Astrocyte (in vitro differentiated cells and primary cell): ENCODE results near the gene USP31. TPM values are rescaled to one million over a fixed set of nuclear protein-coding genes. Genes with fewer than 3 reads are reported as not detected.

Experiments used
- DNase-seq: peaks from one replicate; pipeline ENCODE4 v3.0.0-alpha.2; 2010; ENCODE audit warnings: low read depth
- FAIRE-seq: peaks from 2 replicates; lab custom pipeline; 2011; peaks lifted over from hg19 to GRCh38; lab: Jason Lieb, UNC
- H2AFZ ChIP-seq: 2 replicates; pipeline ENCODE4 v1.6.0; 2012; ENCODE audit warnings: low read depth, low read length, inconsistent platforms
- H3K27ac ChIP-seq: 2 replicates; pipeline ENCODE4 v1.5.1; 2011; ENCODE audit warnings: low read depth, low read length, inconsistent platforms
- H3K27me3 ChIP-seq: 2 replicates; pipeline ENCODE4 v1.6.0; 2011; ENCODE audit warnings: low read length, inconsistent platforms; ENCODE audit not compliant: insufficient read depth
- H3K36me3 ChIP-seq: 2 replicates; pipeline ENCODE4 v1.5.1; 2011; ENCODE audit warnings: low read length, inconsistent platforms; ENCODE audit not compliant: insufficient read depth
- H3K4me1 ChIP-seq: 2 replicates; pipeline ENCODE4 v1.5.1; 2011; ENCODE audit warnings: low read length, inconsistent platforms; ENCODE audit not compliant: insufficient read depth
- H3K4me2 ChIP-seq: 2 replicates; pipeline ENCODE4 v1.6.0; 2012; ENCODE audit warnings: low read length, inconsistent platforms
- H3K4me3 ChIP-seq: 2 replicates; pipeline ENCODE4 v1.5.1; 2011; ENCODE audit warnings: low read depth, mild to moderate bottlenecking, low read length, inconsistent platforms; ENCODE audit not compliant: insufficient read depth
- H3K79me2 ChIP-seq: 2 replicates; pipeline ENCODE4 v1.6.0; 2012; ENCODE audit warnings: mild to moderate bottlenecking, low read length, inconsistent platforms; ENCODE audit not compliant: insufficient read depth
- H3K9ac ChIP-seq: 2 replicates; pipeline ENCODE4 v1.6.0; 2012; ENCODE audit warnings: mild to moderate bottlenecking, low read length, inconsistent platforms
- H3K9me3 ChIP-seq: 2 replicates; pipeline ENCODE4 v1.5.1; 2012; ENCODE audit warnings: low read depth, mild to moderate bottlenecking, low read length, inconsistent platforms; ENCODE audit not compliant: insufficient read depth
- H4K20me1 ChIP-seq: 2 replicates; pipeline ENCODE4 v1.6.0; 2012; ENCODE audit warnings: low read length, inconsistent platforms; ENCODE audit not compliant: insufficient read depth
- H3K27ac Mint-ChIP-seq: one replicate; pipeline ENCODE4 v1.8.0; 2021; ENCODE audit warnings: mild to moderate bottlenecking, mixed read lengths; ENCODE audit not compliant: unreplicated experiment
- H3K27me3 Mint-ChIP-seq: one replicate; pipeline ENCODE4 v1.8.0; 2021; ENCODE audit warnings: low read depth, mixed read lengths; ENCODE audit not compliant: unreplicated experiment
- H3K36me3 Mint-ChIP-seq: one replicate; pipeline ENCODE4 v1.8.0; 2021; ENCODE audit warnings: low read depth, mixed read lengths; ENCODE audit not compliant: unreplicated experiment
- H3K4me1 Mint-ChIP-seq: one replicate; pipeline ENCODE4 v1.8.0; 2021; ENCODE audit warnings: low read depth, mixed read lengths; ENCODE audit not compliant: unreplicated experiment
- H3K4me3 Mint-ChIP-seq: one replicate; pipeline ENCODE4 v1.8.0; 2021; ENCODE audit warnings: mild to moderate bottlenecking, moderate library complexity, mixed read lengths; ENCODE audit not compliant: unreplicated experiment
- H3K9me3 Mint-ChIP-seq: one replicate; pipeline ENCODE4 v1.8.0; 2021; ENCODE audit warnings: mild to moderate bottlenecking, mixed read lengths; ENCODE audit not compliant: unreplicated experiment
- EZH2 ChIP-seq: IDR thresholded peaks from 2 replicates; pipeline ENCODE4 v1.6.1; 2012; ENCODE audit warnings: mild to moderate bottlenecking, low read length, inconsistent platforms; ENCODE audit not compliant: insufficient read depth
- total RNA-seq: library from RNA; stranded (reverse); gene quantifications from 2 replicates; pipeline ENCODE4 v1.2.1, GENCODE V29; 2021
- TF ChIP-seq, protein P1 (sequence below): IDR thresholded peaks from 2 replicates; pipeline ENCODE4 v1.5.1; 2011; ENCODE audit warnings: low read depth, mild to moderate bottlenecking, inconsistent platforms, low read length, moderate library complexity; ENCODE audit not compliant: insufficient read depth

The USP31 gene
- total RNA-seq, 1 donor from 2014 or later, result 9.4 TPM

DNA sequence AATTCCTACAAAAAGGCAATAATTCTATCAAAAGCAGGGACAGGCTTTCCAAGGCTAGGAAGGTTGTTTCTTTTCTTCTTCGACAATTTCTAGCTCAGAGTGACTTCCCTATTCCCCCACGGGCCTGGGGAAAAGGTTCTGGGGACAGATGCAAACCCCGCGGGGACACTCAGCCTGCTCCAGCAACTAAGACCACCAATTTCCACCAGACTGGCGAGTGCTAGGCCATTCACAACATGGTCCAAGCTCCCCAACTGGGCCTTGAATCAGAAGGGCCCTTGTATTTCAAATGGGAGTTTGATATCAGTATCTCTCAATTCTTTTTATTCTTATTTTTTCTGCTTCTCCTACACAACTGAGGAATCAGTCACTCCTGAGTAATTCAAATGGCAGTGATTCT is 86.7 kb downstream of the USP31 start:
- Histone ChIP-seq H3K27me3 (no peaks in the 10 kb centered on the region), H4K20me1 (peaks cover 8% of the 10 kb centered on the region), H3K4me1 (peaks cover 6% of the 10 kb centered on the region), H3K9me3 (no peaks in the 10 kb centered on the region), H3K79me2 (no peaks in the 10 kb centered on the region), H2AFZ (no peak overlapping the region), H3K27ac (no peak overlapping the region), H3K36me3 (peaks cover 2% of the 10 kb centered on the region), H3K4me3 (no peak overlapping the region), H3K9ac (no peak overlapping the region), H3K4me2 (no peak overlapping the region)
- peaks cover 4% of the 10 kb centered on the region for H3K36me3 Mint-ChIP-seq
- no peak overlapping the region for H3K27ac Mint-ChIP-seq
- DNase-seq (no peak), FAIRE-seq (no peak)
- peaks cover 13% of the 10 kb centered on the region for H3K4me1 Mint-ChIP-seq
- H3K27me3 Mint-ChIP-seq, result peaks cover 3% of the 10 kb centered on the region
- TF ChIP-seq EZH2, result no peak
- TF ChIP-seq, protein P1, sequence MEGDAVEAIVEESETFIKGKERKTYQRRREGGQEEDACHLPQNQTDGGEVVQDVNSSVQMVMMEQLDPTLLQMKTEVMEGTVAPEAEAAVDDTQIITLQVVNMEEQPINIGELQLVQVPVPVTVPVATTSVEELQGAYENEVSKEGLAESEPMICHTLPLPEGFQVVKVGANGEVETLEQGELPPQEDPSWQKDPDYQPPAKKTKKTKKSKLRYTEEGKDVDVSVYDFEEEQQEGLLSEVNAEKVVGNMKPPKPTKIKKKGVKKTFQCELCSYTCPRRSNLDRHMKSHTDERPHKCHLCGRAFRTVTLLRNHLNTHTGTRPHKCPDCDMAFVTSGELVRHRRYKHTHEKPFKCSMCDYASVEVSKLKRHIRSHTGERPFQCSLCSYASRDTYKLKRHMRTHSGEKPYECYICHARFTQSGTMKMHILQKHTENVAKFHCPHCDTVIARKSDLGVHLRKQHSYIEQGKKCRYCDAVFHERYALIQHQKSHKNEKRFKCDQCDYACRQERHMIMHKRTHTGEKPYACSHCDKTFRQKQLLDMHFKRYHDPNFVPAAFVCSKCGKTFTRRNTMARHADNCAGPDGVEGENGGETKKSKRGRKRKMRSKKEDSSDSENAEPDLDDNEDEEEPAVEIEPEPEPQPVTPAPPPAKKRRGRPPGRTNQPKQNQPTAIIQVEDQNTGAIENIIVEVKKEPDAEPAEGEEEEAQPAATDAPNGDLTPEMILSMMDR, result no peak
- no peak overlapping the region for H3K4me3 Mint-ChIP-seq
- no peaks in the 10 kb centered on the region for H3K9me3 Mint-ChIP-seq

DNA sequence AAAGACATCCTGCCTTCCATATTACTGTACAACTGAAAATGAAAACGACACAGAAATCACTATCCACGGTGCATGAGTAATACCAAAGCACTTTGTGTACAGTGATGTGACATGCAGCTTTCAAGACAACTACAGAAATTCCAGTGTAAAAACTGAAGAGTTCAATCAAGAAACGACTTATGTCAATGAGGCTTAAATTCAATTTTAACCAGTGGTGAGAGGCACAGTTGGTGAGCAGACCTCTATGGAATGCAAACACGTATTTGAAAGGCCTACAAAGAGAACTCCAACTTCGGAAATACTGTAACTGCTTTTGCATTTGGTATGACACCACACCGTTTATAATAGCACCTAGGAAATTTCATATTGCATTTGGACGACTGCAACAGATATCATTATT is 87.6 kb downstream of the USP31 start:
- Mint-ChIP-seq H3K27me3 (peaks cover 3% of the 10 kb centered on the region), H3K4me3 (no peak overlapping the region), H3K4me1 (peaks cover 13% of the 10 kb centered on the region), H3K27ac (no peak overlapping the region), H3K9me3 (no peaks in the 10 kb centered on the region), H3K36me3 (no peaks in the 10 kb centered on the region)
- no peaks in the 10 kb centered on the region for H3K36me3 ChIP-seq
- no peaks in the 10 kb centered on the region for H3K27me3 ChIP-seq
- H3K27ac ChIP-seq, result no peak overlapping the region
- FAIRE-seq (no peak), DNase-seq (peak; percentile 39)
- H3K79me2 ChIP-seq, result no peaks in the 10 kb centered on the region
- peaks cover 6% of the 10 kb centered on the region for H3K4me1 ChIP-seq
- no peaks in the 10 kb centered on the region for H3K9me3 ChIP-seq
- peak overlapping the region; percentile 35 for H3K4me2 ChIP-seq
- no peak overlapping the region for H3K9ac ChIP-seq
- TF ChIP-seq, protein P1, result no peak
- TF ChIP-seq EZH2, result no peak
- no peak overlapping the region for H3K4me3 ChIP-seq
- H2AFZ ChIP-seq, result no peak overlapping the region
- H4K20me1 ChIP-seq, result peaks cover 8% of the 10 kb centered on the region

DNA sequence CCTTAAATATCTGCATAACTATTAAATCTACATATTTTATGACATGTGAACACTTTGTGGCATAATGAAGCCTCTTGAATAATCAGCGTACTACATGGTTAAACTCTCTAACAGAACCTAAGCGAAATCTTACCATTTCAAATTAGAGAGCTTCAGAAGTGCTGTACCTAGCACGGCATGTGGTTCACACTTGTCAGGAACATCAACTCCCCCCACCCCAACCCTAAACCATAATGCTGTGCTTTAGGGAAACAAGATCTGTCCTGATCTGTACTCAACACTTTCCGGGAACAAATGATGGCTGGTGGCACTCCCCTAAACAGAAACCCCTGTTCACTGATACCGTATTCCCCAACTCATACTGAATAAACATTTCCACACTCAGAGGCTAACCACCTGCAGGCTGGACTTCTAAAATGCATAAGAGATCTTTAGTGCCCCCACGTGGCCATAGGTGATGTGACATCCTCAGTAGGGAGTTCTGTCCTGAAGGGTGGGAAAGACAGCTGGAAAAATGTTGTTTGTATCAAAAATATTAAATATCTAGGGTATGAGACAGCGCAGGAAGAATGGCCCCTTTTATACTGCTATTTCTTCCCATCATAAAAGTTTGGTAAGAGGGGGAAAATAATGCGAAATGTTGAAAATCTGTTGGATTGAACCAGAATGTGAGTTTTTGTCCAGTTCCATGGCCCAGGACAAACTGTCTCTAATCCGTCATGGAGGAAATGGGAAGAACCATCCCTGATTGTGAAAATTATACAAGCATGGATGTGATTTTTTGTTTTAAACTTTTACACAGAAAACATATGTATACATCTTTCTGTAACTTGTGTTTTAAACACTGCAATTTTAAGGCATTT is 88.6 kb downstream of the USP31 start:
- FAIRE-seq (no peak), DNase-seq (peak; percentile 40)
- H3K79me2 ChIP-seq, result no peaks in the 10 kb centered on the region
- no peaks in the 10 kb centered on the region for H3K36me3 ChIP-seq
- H3K27ac Mint-ChIP-seq, result peak overlapping the region; percentile 50
- no peak overlapping the region for H3K4me2 ChIP-seq
- H3K27ac ChIP-seq, result no peak overlapping the region
- H3K9ac ChIP-seq, result no peak overlapping the region
- no peak overlapping the region for H3K4me3 ChIP-seq
- no peak overlapping the region for H3K4me3 Mint-ChIP-seq
- H3K4me1 Mint-ChIP-seq, result peaks cover 13% of the 10 kb centered on the region
- peaks cover 8% of the 10 kb centered on the region for H4K20me1 ChIP-seq
- H2AFZ ChIP-seq, result no peak overlapping the region
- no peak for TF ChIP-seq EZH2
- TF ChIP-seq, protein P1, result peak; percentile 91
- H3K9me3 Mint-ChIP-seq, result no peaks in the 10 kb centered on the region
- H3K36me3 Mint-ChIP-seq, result no peaks in the 10 kb centered on the region
- H3K9me3 ChIP-seq, result no peaks in the 10 kb centered on the region
- H3K27me3 ChIP-seq, result no peaks in the 10 kb centered on the region
- H3K4me1 ChIP-seq, result peaks cover 6% of the 10 kb centered on the region
- H3K27me3 Mint-ChIP-seq, result peaks cover 3% of the 10 kb centered on the region
